ENCODE results near the gene EGFR.

EGFR gene

GRCh38 chr7:55026867-55027490 lies 8.2 kb downstream of the EGFR start:
- H3K27me3 ChIP-seq (ENCODE audit: control insufficient read depth, low read length): peaks cover 2% of the 10 kb centered on the region; the same call in 1 of the 2 replicates

DNA sequence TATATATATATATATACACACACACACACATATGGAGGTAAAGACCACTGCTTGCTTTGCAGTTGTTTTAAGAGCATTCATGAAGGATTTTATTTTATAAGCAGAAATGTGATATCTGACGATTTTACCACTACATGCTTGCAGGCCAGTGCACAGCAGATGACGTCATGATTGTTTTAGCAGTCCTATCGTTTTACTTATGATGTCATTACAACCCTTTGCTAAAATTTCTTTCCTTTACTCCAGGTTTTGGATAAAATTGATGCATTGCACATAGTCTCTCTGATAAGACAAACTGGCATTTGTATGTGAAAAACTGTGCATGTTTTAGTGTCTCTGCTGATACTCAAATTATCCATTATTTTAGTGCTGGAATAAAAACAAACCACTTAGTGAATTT lies 9.2 kb downstream of the EGFR start:
- H3K27ac ChIP-seq (ENCODE audit: low read depth, low read length): no peak overlapping the region
- peaks cover 2% of the 10 kb centered on the region; the same call in 1 of the 2 replicates for H3K27me3 ChIP-seq (ENCODE audit: control insufficient read depth, low read length)
- H3K9me3 ChIP-seq (ENCODE audit: control insufficient read depth, insufficient read depth, low read length): no peaks in the 10 kb centered on the region
- H3K4me1 ChIP-seq (ENCODE audit: control insufficient read depth, low read length): no peaks in the 10 kb centered on the region
- H3K4me2 ChIP-seq (ENCODE audit: low read length): no peak overlapping the region
- no peak overlapping the region for H3K4me3 ChIP-seq (ENCODE audit: low read length)
- H3K9me2 ChIP-seq (replicated peaks; ENCODE audit: control insufficient read depth, low read length): no peaks in the 10 kb centered on the region
- no peaks in the 10 kb centered on the region for H3K79me2 ChIP-seq (ENCODE audit: control insufficient read depth, low read length)
- no peaks in the 10 kb centered on the region for H3K36me3 ChIP-seq (ENCODE audit: control insufficient read depth, low read length)
- no peaks in the 10 kb centered on the region for H3F3A ChIP-seq (ENCODE audit: control insufficient read depth, insufficient read depth)
- no peaks in the 10 kb centered on the region for H4K20me1 ChIP-seq (ENCODE audit: control insufficient read depth, insufficient read depth, low read depth, low read length)
- no peak for TF ChIP-seq EZH2phosphoT487 (IDR thresholded peaks at IDR 0.05; ENCODE audit: borderline replicate concordance, low read length)
- TF ChIP-seq, protein P1, sequence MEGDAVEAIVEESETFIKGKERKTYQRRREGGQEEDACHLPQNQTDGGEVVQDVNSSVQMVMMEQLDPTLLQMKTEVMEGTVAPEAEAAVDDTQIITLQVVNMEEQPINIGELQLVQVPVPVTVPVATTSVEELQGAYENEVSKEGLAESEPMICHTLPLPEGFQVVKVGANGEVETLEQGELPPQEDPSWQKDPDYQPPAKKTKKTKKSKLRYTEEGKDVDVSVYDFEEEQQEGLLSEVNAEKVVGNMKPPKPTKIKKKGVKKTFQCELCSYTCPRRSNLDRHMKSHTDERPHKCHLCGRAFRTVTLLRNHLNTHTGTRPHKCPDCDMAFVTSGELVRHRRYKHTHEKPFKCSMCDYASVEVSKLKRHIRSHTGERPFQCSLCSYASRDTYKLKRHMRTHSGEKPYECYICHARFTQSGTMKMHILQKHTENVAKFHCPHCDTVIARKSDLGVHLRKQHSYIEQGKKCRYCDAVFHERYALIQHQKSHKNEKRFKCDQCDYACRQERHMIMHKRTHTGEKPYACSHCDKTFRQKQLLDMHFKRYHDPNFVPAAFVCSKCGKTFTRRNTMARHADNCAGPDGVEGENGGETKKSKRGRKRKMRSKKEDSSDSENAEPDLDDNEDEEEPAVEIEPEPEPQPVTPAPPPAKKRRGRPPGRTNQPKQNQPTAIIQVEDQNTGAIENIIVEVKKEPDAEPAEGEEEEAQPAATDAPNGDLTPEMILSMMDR (IDR thresholded peaks at IDR 0.05; ENCODE audit: low read depth, low read length, poor library complexity, severe bottlenecking): no peak

More at GRCh38 chr7:55026867-55027490, 8.2 kb downstream of the EGFR start:
- H4K20me1 ChIP-seq (ENCODE audit: control insufficient read depth, insufficient read depth, low read depth, low read length): no peaks in the 10 kb centered on the region
- no peaks in the 10 kb centered on the region for H3K79me2 ChIP-seq (ENCODE audit: control insufficient read depth, low read length)
- no peaks in the 10 kb centered on the region for H3K9me2 ChIP-seq (replicated peaks; ENCODE audit: control insufficient read depth, low read length)
- H3K27ac ChIP-seq (ENCODE audit: low read depth, low read length): no peak overlapping the region
- H3K9me3 ChIP-seq (ENCODE audit: control insufficient read depth, insufficient read depth, low read length): no peaks in the 10 kb centered on the region
- no peaks in the 10 kb centered on the region for H3F3A ChIP-seq (ENCODE audit: control insufficient read depth, insufficient read depth)
- no peaks in the 10 kb centered on the region for H3K36me3 ChIP-seq (ENCODE audit: control insufficient read depth, low read length)
- no peak overlapping the region for H3K4me3 ChIP-seq (ENCODE audit: low read length)
- H3K4me1 ChIP-seq (ENCODE audit: control insufficient read depth, low read length): no peaks in the 10 kb centered on the region
- TF ChIP-seq, protein P1 (IDR thresholded peaks at IDR 0.05; ENCODE audit: low read depth, low read length, poor library complexity, severe bottlenecking): no peak
- TF ChIP-seq EZH2phosphoT487 (IDR thresholded peaks at IDR 0.05; ENCODE audit: borderline replicate concordance, low read length): no peak
- H3K4me2 ChIP-seq (ENCODE audit: low read length): no peak overlapping the region

GRCh38 chr7:55030314-55030713 lies 11.5 kb downstream of the EGFR start:
- no peaks in the 10 kb centered on the region for H3K9me2 ChIP-seq (replicated peaks; ENCODE audit: control insufficient read depth, low read length)
- no peaks in the 10 kb centered on the region for H3K9me3 ChIP-seq (ENCODE audit: control insufficient read depth, insufficient read depth, low read length)
- no peak for TF ChIP-seq EZH2phosphoT487 (IDR thresholded peaks at IDR 0.05; ENCODE audit: borderline replicate concordance, low read length)
- TF ChIP-seq, protein P1 (IDR thresholded peaks at IDR 0.05; ENCODE audit: low read depth, low read length, poor library complexity, severe bottlenecking): no peak
- H3K27me3 ChIP-seq (ENCODE audit: control insufficient read depth, low read length): peaks cover 2% of the 10 kb centered on the region; the same call in 1 of the 2 replicates
- no peaks in the 10 kb centered on the region for H3F3A ChIP-seq (ENCODE audit: control insufficient read depth, insufficient read depth)
- no peak overlapping the region for H3K27ac ChIP-seq (ENCODE audit: low read depth, low read length)
- H3K79me2 ChIP-seq (ENCODE audit: control insufficient read depth, low read length): no peaks in the 10 kb centered on the region
- no peak overlapping the region for H3K4me2 ChIP-seq (ENCODE audit: low read length)
- no peaks in the 10 kb centered on the region for H3K4me1 ChIP-seq (ENCODE audit: control insufficient read depth, low read length)
- H4K20me1 ChIP-seq (ENCODE audit: control insufficient read depth, insufficient read depth, low read depth, low read length): no peaks in the 10 kb centered on the region
- H3K36me3 ChIP-seq (ENCODE audit: control insufficient read depth, low read length): no peaks in the 10 kb centered on the region
- H3K4me3 ChIP-seq (ENCODE audit: low read length): no peak overlapping the region
